ENCODE data around the gene HRK. TPM values are rescaled to one million over a fixed set of nuclear protein-coding genes. Genes with fewer than 3 reads are reported as not detected.

Gene HRK
- total and polyA plus RNA-seq, 10 of the 15 experiments (the other 5 are each of a cell fraction or from before 2014, with no cell fraction given), result not detected

- no peak for TF ChIP-seq IRF5 (IDR thresholded peaks at IDR 0.05; ENCODE audit: borderline replicate concordance)
- no peak for TF ChIP-seq BCL11A (IDR thresholded peaks at IDR 0.05; ENCODE audit: low read depth, low read length)
- TF ChIP-seq MTA2 (IDR thresholded peaks at IDR 0.05; ENCODE audit: low read depth), result no peak
- TF ChIP-seq PAX8 (IDR thresholded peaks at IDR 0.05), result no peak
- no peak for TF ChIP-seq ZZZ3 (IDR thresholded peaks at IDR 0.05; ENCODE audit: control insufficient read depth, insufficient read length, low read depth)
- no peak for TF ChIP-seq FOXK2 (IDR thresholded peaks at IDR 0.05)
- TF ChIP-seq RBBP5 (conservative IDR thresholded peaks at IDR 0.05), result 0 out of 2 replicates have a peak, but pooled peaks have one; percentile 54
- peak; percentile 98 for TF ChIP-seq CREM (IDR thresholded peaks at IDR 0.05; ENCODE audit: low read depth)
- no peak for TF ChIP-seq CBFB (IDR thresholded peaks at IDR 0.05; ENCODE audit: low read depth)
- TF ChIP-seq RB1 (IDR thresholded peaks at IDR 0.05; ENCODE audit: borderline replicate concordance), result peak; percentile 92; the same call in 1 of the 2 replicates
- no peak for TF ChIP-seq SPI1 (IDR thresholded peaks at IDR 0.05; ENCODE audit: borderline replicate concordance, insufficient read depth, low read depth, low read length)
- TF ChIP-seq, protein P1, sequence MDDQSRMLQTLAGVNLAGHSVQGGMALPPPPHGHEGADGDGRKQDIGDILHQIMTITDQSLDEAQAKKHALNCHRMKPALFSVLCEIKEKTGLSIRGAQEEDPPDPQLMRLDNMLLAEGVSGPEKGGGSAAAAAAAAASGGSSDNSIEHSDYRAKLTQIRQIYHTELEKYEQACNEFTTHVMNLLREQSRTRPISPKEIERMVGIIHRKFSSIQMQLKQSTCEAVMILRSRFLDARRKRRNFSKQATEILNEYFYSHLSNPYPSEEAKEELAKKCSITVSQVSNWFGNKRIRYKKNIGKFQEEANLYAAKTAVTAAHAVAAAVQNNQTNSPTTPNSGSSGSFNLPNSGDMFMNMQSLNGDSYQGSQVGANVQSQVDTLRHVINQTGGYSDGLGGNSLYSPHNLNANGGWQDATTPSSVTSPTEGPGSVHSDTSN (IDR thresholded peaks at IDR 0.05; ENCODE audit: insufficient replicate concordance, low read depth, low read length), result no peak
- TF ChIP-seq MXI1 (IDR thresholded peaks at IDR 0.05; ENCODE audit: low read depth, low read length), result no peak; the same call in 1 of the 2 replicates
- TF ChIP-seq TAF1 (IDR thresholded peaks at IDR 0.05; ENCODE audit: borderline replicate concordance, low read depth, low read length), result peak; percentile 58; the same call in 1 of the 2 replicates
- no peak for TF ChIP-seq ZBTB33 (IDR thresholded peaks at IDR 0.05)
- TF ChIP-seq MYB (IDR thresholded peaks at IDR 0.05; ENCODE audit: borderline replicate concordance, low read depth, low read length), result no peak
- no peak for TF ChIP-seq ZNF274 (IDR thresholded peaks at IDR 0.05; ENCODE audit: insufficient read depth, insufficient read length)
- TF ChIP-seq HDAC2 (IDR thresholded peaks at IDR 0.05), result no peak
- peak; percentile 83 for TF ChIP-seq NR2F1 (conservative IDR thresholded peaks at IDR 0.05)
- no peak for TF ChIP-seq EZH2 (IDR thresholded peaks at IDR 0.05; ENCODE audit: borderline replicate concordance, control insufficient read depth, low read depth, low read length)
- no peak for TF ChIP-seq ZNF207 (IDR thresholded peaks at IDR 0.05; ENCODE audit: borderline replicate concordance)
- TF ChIP-seq, protein P2, sequence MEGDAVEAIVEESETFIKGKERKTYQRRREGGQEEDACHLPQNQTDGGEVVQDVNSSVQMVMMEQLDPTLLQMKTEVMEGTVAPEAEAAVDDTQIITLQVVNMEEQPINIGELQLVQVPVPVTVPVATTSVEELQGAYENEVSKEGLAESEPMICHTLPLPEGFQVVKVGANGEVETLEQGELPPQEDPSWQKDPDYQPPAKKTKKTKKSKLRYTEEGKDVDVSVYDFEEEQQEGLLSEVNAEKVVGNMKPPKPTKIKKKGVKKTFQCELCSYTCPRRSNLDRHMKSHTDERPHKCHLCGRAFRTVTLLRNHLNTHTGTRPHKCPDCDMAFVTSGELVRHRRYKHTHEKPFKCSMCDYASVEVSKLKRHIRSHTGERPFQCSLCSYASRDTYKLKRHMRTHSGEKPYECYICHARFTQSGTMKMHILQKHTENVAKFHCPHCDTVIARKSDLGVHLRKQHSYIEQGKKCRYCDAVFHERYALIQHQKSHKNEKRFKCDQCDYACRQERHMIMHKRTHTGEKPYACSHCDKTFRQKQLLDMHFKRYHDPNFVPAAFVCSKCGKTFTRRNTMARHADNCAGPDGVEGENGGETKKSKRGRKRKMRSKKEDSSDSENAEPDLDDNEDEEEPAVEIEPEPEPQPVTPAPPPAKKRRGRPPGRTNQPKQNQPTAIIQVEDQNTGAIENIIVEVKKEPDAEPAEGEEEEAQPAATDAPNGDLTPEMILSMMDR (IDR thresholded peaks at IDR 0.05 in 2 of 3, conservative IDR thresholded peaks at IDR 0.05 in 1 of 3; ENCODE audit: control insufficient read depth in 2 of 3, extremely low read depth in 1 of 3, insufficient read depth in 1 of 3, low read depth in 3 of 3, low read length in 3 of 3), result no peak
- no peak for TF ChIP-seq EP300 (IDR thresholded peaks at IDR 0.05; ENCODE audit: borderline replicate concordance in 1 of 2, control insufficient read depth in 1 of 2, low read depth in 2 of 2, low read length in 2 of 2)
- TF ChIP-seq CHD2 (IDR thresholded peaks at IDR 0.05; ENCODE audit: borderline replicate concordance, low read depth, low read length), result 0 out of 2 replicates have a peak, but pooled peaks have one; percentile 41
Measured at GRCh38 chr12:116818948-116819832, 62.1 kb downstream of the HRK start (continued).

All from GM12878 (cell line).